Measurements from ENCODE around the gene LAMC3.

DNA sequence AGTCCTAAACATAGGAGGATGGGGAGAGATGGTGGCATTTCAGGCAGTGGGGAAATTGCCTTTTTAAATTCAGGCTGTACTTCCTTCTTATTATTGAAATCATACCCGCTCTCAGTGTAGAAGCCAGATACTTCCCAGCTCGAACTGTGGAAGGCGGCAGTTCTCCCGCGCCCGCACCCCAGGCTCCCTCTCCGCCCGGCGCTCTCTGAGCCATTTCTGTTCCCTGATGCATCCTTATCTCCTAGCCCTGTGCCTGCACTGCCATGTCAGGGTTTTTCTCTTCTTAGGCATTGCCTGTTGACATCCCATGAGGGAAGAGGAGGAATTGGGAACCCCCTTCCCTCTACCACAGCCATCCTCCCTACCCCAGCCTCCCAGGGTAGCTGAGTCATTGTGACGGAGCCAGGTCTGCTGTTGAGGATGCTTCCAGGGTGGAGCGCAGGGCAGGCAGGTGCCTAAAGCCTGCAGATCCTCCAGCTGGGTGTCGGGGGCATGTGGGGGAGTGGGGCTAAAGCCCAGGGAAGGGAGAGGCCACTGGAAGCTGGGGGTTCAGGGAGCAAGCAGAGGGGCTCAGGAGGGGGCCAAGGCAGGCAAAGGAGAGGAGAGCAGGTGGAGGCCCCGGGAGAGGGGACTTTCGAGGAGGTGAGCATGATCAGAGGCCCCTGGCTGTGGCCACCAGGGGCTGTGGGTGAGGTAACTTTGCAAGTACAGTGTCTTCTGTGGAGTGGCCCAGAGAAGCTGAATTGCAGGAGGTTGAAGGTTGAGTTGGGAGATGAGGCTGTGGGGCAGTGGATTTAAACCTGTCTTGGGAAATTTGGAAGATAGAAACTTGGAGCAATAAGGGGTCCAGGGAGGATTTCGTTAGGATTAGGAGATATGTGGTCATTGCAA is 16.2 kb downstream of the LAMC3 start:
- TF ChIP-seq ZNF384 (IDR thresholded peaks at IDR 0.05): no peak
- no peak for TF ChIP-seq FOXK2 (IDR thresholded peaks at IDR 0.05)
- no peak for TF ChIP-seq SP1 (IDR thresholded peaks at IDR 0.05)
- TF ChIP-seq FOXM1 (IDR thresholded peaks at IDR 0.05; ENCODE audit: borderline replicate concordance): no peak
- TF ChIP-seq HDGF (IDR thresholded peaks at IDR 0.05; ENCODE audit: borderline replicate concordance): no peak
- no peak for TF ChIP-seq SUZ12 (IDR thresholded peaks at IDR 0.05)
- TF ChIP-seq ARNT (IDR thresholded peaks at IDR 0.05): no peak
- TF ChIP-seq, protein P1, sequence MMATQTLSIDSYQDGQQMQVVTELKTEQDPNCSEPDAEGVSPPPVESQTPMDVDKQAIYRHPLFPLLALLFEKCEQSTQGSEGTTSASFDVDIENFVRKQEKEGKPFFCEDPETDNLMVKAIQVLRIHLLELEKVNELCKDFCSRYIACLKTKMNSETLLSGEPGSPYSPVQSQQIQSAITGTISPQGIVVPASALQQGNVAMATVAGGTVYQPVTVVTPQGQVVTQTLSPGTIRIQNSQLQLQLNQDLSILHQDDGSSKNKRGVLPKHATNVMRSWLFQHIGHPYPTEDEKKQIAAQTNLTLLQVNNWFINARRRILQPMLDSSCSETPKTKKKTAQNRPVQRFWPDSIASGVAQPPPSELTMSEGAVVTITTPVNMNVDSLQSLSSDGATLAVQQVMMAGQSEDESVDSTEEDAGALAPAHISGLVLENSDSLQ (IDR thresholded peaks at IDR 0.05): no peak
- TF ChIP-seq FOXA1 (IDR thresholded peaks at IDR 0.05): no peak
- no peak for TF ChIP-seq CTBP1 (IDR thresholded peaks at IDR 0.05; ENCODE audit: borderline replicate concordance)
- no peak for TF ChIP-seq L3MBTL2 (conservative IDR thresholded peaks at IDR 0.05)
- TF ChIP-seq ELF4 (IDR thresholded peaks at IDR 0.05): no peak
- no peak for TF ChIP-seq TARDBP (IDR thresholded peaks at IDR 0.05)

All from HEK293T (cell line).